Mesenchymal stem cell (in vitro differentiated cells and primary cell): ENCODE measurements around the gene RCAN2.

ENCODE experiments used
- DNase-seq: peaks from one replicate; pipeline ENCODE4 v3.0.0-alpha.2; 2013
- H2AFZ ChIP-seq: one replicate; pipeline ENCODE4 v1.6.1; 2013; ENCODE audit warnings: low read depth, mild to moderate bottlenecking, control low read depth, inconsistent platforms, low read length, moderate library complexity
- H2AK5ac ChIP-seq: 2 replicates; pipeline ENCODE4 v1.6.1; 2013; ENCODE audit warnings: low read length, moderate library complexity, mild to moderate bottlenecking, inconsistent platforms; ENCODE audit not compliant: severe bottlenecking
- H2BK120ac ChIP-seq: one replicate; pipeline ENCODE4 v1.6.1; 2013; ENCODE audit warnings: low read depth, mild to moderate bottlenecking, inconsistent platforms, low read length, moderate library complexity
- H2BK12ac ChIP-seq, 2 experiments: one replicate each; pipeline ENCODE4 v1.6.1; 2013; ENCODE audit warnings: inconsistent platforms in 2 of 2, low read length in 2 of 2, mild to moderate bottlenecking in 2 of 2, moderate library complexity in 2 of 2, control low read depth in 1 of 2
- H2BK15ac ChIP-seq: one replicate; pipeline ENCODE4 v1.6.1; 2013; ENCODE audit warnings: mild to moderate bottlenecking, low read depth, inconsistent platforms; ENCODE audit not compliant: poor library complexity, severe bottlenecking
- H2BK5ac ChIP-seq: 2 replicates; pipeline ENCODE4 v1.6.1; 2013; ENCODE audit warnings: low read depth, mild to moderate bottlenecking, low read length, control low read depth, inconsistent platforms; ENCODE audit not compliant: poor library complexity, severe bottlenecking
- H3K14ac ChIP-seq, 2 experiments: one replicate each; pipeline ENCODE4 v1.6.1; 2013; ENCODE audit warnings: inconsistent platforms in 2 of 2, low read length in 2 of 2, control low read depth in 1 of 2, mild to moderate bottlenecking in 1 of 2, moderate library complexity in 1 of 2
- H3K18ac ChIP-seq, 2 experiments: one replicate each; pipeline ENCODE4 v1.6.1; 2013; ENCODE audit warnings: inconsistent platforms in 2 of 2, low read length in 2 of 2, control low read depth in 1 of 2, low read depth in 1 of 2, mild to moderate bottlenecking in 1 of 2
- H3K23ac ChIP-seq, 2 experiments: one replicate each; pipeline ENCODE4 v1.6.1; 2013; ENCODE audit warnings: inconsistent platforms in 2 of 2, low read length in 2 of 2, mild to moderate bottlenecking in 2 of 2, moderate library complexity in 2 of 2, control low read depth in 1 of 2
- H3K27ac ChIP-seq: 2 replicates; pipeline ENCODE4 v1.5.1; 2013; ENCODE audit warnings: mild to moderate bottlenecking, moderate library complexity, low read length, control low read depth, inconsistent platforms; ENCODE audit not compliant: poor library complexity, severe bottlenecking
- H3K27me3 ChIP-seq, 2 experiments: 2 replicates each; pipeline versions ENCODE4 v1.6.1 to v1.7.0; 2013; ENCODE audit warnings: low read length in 2 of 2, mild to moderate bottlenecking in 2 of 2, moderate library complexity in 2 of 2, control low read depth in 1 of 2, inconsistent platforms in 1 of 2; ENCODE audit not compliant: control insufficient read depth in 1 of 2, insufficient read depth in 1 of 2
- H3K36me3 ChIP-seq, 2 experiments: 2 replicates each; pipeline versions ENCODE4 v1.6.1 to v1.7.0; 2013; ENCODE audit warnings: low read length in 2 of 2, control low read depth in 1 of 2, inconsistent platforms in 1 of 2, low read depth in 1 of 2, mild to moderate bottlenecking in 1 of 2; ENCODE audit not compliant: insufficient read depth in 2 of 2, control insufficient read depth in 1 of 2
- H3K4ac ChIP-seq, 2 experiments: one replicate each; pipeline ENCODE4 v1.6.1; 2013; ENCODE audit warnings: inconsistent platforms in 2 of 2, low read length in 2 of 2, mild to moderate bottlenecking in 2 of 2, moderate library complexity in 2 of 2, control low read depth in 1 of 2, low read depth in 1 of 2
- H3K4me1 ChIP-seq: 2 replicates; pipeline ENCODE4 v1.6.1; 2013; ENCODE audit warnings: low read depth, low read length, control low read depth; ENCODE audit not compliant: control insufficient read depth, insufficient read depth
- H3K4me2 ChIP-seq: 2 replicates; pipeline ENCODE4 v1.6.1; 2013; ENCODE audit warnings: low read length, mild to moderate bottlenecking, inconsistent platforms; ENCODE audit not compliant: poor library complexity, severe bottlenecking
- H3K4me3 ChIP-seq, 2 experiments: 2 replicates each; pipeline versions ENCODE4 v1.5.1 to v1.7.0; 2013; ENCODE audit warnings: low read length in 2 of 2, mild to moderate bottlenecking in 2 of 2, control low read depth in 1 of 2, low read depth in 1 of 2; ENCODE audit not compliant: insufficient read depth in 1 of 2
- H3K79me1 ChIP-seq: replicated peaks from 2 replicates; pipeline ENCODE4 v1.6.1; 2013; ENCODE audit warnings: mild to moderate bottlenecking, control low read depth, low read length, inconsistent platforms; ENCODE audit not compliant: poor library complexity, severe bottlenecking
- H3K9ac ChIP-seq: 2 replicates; pipeline ENCODE4 v1.7.0; 2013; ENCODE audit warnings: mild to moderate bottlenecking, low read length, moderate library complexity
- H3K9me3 ChIP-seq: 2 replicates; pipeline ENCODE4 v1.7.0; 2013; ENCODE audit warnings: mild to moderate bottlenecking, low read length; ENCODE audit not compliant: control insufficient read depth
- H4K8ac ChIP-seq: one replicate; pipeline ENCODE4 v1.6.1; 2013; ENCODE audit warnings: inconsistent platforms, mild to moderate bottlenecking, low read length, moderate library complexity
- H4K91ac ChIP-seq: one replicate; pipeline ENCODE4 v1.6.1; 2013; ENCODE audit warnings: mild to moderate bottlenecking, low read length, inconsistent platforms
- WGBS: methylation state at CpG from one replicate; pipeline ENCODE4 v1.1.7; 2013; ENCODE audit warnings: mixed read lengths; 5-methylcytosine and 5-hydroxymethylcytosine counted together

RCAN2 gene

DNA sequence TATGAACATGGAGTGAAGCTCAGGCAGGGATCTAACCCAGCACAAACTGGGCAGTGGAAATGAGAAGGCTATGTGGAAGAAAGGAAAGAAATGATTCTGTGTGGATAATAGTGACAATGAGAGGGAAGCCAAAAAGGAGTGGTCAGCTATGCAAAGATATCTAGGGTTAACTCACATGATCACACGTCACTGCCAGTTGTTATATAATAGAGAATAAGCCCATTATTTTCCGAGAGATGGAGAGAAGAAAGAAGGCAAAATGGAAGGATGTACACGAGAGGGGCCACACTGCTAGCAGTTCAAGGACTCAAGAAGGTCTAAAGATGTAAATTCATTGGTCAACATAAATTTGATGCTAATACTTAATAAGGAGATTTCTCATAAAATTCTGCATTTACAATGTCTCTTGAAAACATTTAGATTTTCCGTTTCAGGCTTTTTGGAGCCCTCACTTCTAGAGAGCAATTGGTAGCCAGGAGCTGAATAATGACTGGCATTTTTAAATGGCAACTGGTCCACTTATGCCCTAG is 18.8 kb upstream of the RCAN2 start:
- H2BK15ac ChIP-seq, result no peak overlapping the region
- H3K4me2 ChIP-seq, result no peak overlapping the region
- H3K79me1 ChIP-seq, result no peaks in the 10 kb centered on the region
- WGBS, result 85% methylated on average over 4 of the region's 4 CpGs
- no peak overlapping the region for H3K14ac ChIP-seq
- H3K18ac ChIP-seq, result no peak overlapping the region
- DNase-seq, result no peak
- no peaks in the 10 kb centered on the region for H3K27me3 ChIP-seq
- H2BK12ac ChIP-seq, result no peak overlapping the region
- no peak overlapping the region for H2AFZ ChIP-seq
- H3K4ac ChIP-seq, result no peak overlapping the region
- H2BK5ac ChIP-seq, result no peak overlapping the region
- no peak overlapping the region for H4K91ac ChIP-seq
- no peak overlapping the region for H2BK120ac ChIP-seq
- peaks cover 8% of the 10 kb centered on the region for H3K4me1 ChIP-seq
- H3K27ac ChIP-seq, result no peak overlapping the region
- H3K9ac ChIP-seq, result no peak overlapping the region
- H3K36me3 ChIP-seq, result no peaks in the 10 kb centered on the region
- H4K8ac ChIP-seq, result no peak overlapping the region
- H3K4me3 ChIP-seq, result no peak overlapping the region
- H2AK5ac ChIP-seq, result peak overlapping the region; percentile 58
- no peaks in the 10 kb centered on the region for H3K9me3 ChIP-seq
- no peak overlapping the region for H3K23ac ChIP-seq

GRCh38 chr6:46509063-46509462 is 17.8 kb upstream of the RCAN2 start:
- DNase-seq, result no peak
- Histone ChIP-seq H3K9me3 (no peaks in the 10 kb centered on the region), H2BK12ac (no peak overlapping the region), H2BK120ac (no peak overlapping the region), H3K79me1 (no peaks in the 10 kb centered on the region), H2AK5ac (no peak overlapping the region), H3K18ac (no peak overlapping the region), H3K4ac (no peak overlapping the region), H3K14ac (no peak overlapping the region), H3K9ac (no peak overlapping the region), H3K4me2 (no peak overlapping the region), H3K27ac (no peak overlapping the region), H3K27me3 (no peaks in the 10 kb centered on the region), H4K8ac (no peak overlapping the region), H3K4me1 (peaks cover 8% of the 10 kb centered on the region), H2BK15ac (no peak overlapping the region), H2BK5ac (no peak overlapping the region), H2AFZ (no peak overlapping the region), H3K36me3 (no peaks in the 10 kb centered on the region), H3K23ac (no peak overlapping the region), H3K4me3 (no peak overlapping the region), H4K91ac (no peak overlapping the region)
- 84% methylated on average over 3 of the region's 4 CpGs for WGBS

DNA sequence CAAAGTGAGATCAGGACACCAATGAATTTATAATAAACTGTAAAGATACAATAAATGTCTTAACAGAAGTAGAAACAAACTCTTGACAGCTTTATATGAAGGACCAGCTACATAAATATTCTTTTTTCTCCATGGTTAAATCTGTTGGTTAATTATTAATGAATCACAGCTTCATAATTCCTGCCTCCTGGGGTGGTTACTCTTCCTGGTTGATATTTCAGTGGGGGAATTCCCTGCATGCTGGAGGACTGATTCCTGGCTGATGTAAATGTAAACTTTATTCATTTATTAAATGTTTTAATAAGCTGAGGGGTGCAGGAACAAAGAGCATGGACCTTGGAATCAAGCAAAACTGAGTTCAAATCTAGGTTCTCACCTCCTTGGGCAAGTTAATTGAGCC is 16.2 kb upstream of the RCAN2 start:
- no peak overlapping the region for H3K4me3 ChIP-seq
- H2BK12ac ChIP-seq, result no peak overlapping the region
- H4K91ac ChIP-seq, result no peak overlapping the region
- H3K27me3 ChIP-seq, result no peaks in the 10 kb centered on the region
- no peaks in the 10 kb centered on the region for H3K36me3 ChIP-seq
- H3K4me1 ChIP-seq, result peaks cover 10% of the 10 kb centered on the region
- no peak overlapping the region for H4K8ac ChIP-seq
- no peak overlapping the region for H2AK5ac ChIP-seq
- H3K4ac ChIP-seq, result no peak overlapping the region
- H3K14ac ChIP-seq, result no peak overlapping the region
- H2AFZ ChIP-seq, result no peak overlapping the region
- H3K9me3 ChIP-seq, result no peaks in the 10 kb centered on the region
- no peak overlapping the region for H3K4me2 ChIP-seq
- H2BK120ac ChIP-seq, result no peak overlapping the region
- no peak for DNase-seq
- no peak overlapping the region for H2BK5ac ChIP-seq
- H3K23ac ChIP-seq, result no peak overlapping the region
- no peaks in the 10 kb centered on the region for H3K79me1 ChIP-seq
- H3K9ac ChIP-seq, result no peak overlapping the region
- H3K18ac ChIP-seq, result no peak overlapping the region
- no peak overlapping the region for H2BK15ac ChIP-seq
- no peak overlapping the region for H3K27ac ChIP-seq

DNA sequence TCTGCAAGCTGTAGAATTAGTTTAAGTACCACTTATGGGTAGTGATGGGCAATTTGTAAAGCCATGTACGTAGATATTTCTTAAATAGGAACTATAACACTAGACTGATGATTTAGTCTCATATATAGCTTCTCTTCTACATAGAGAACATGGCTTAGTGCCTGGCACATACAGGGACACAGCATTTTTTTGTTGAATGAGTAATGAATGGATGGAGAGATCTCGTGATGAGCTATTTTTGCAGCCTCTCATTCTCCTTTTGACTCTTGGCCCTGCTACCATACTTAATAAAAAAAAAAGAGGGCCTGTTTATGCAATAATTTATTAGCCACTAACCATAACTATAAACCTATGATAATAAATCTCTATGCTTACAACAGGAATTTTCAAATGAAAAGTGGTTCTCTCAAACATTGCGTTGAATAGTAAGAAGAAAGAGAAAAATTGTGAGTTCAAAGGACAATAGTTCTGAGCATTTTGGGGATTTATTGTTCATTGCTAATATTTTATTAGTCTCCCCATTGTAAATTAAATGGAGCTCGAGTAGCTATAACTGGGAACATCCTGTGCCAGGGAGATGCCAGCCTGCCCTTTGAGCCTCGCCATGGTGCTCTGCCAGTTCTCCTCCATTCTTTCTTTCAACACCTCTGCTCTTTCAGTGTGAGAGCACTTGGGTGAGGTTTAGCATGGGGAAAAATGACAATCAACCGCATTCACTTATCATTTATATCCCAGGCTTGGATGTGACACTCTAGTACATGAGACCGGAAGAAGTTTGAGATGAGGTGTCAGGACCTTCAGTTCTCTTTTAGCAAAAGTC is 14.7 kb upstream of the RCAN2 start:
- H3K23ac ChIP-seq, result no peak overlapping the region
- no peak overlapping the region for H4K8ac ChIP-seq
- DNase-seq, result no peak
- no peak overlapping the region for H2BK120ac ChIP-seq
- no peak overlapping the region for H3K4me3 ChIP-seq
- H2AK5ac ChIP-seq, result no peak overlapping the region
- no peaks in the 10 kb centered on the region for H3K79me1 ChIP-seq
- H2BK15ac ChIP-seq, result no peak overlapping the region
- H3K14ac ChIP-seq, result no peak overlapping the region
- no peaks in the 10 kb centered on the region for H3K9me3 ChIP-seq
- H2BK5ac ChIP-seq, result no peak overlapping the region
- H3K4me1 ChIP-seq, result peaks cover 7% of the 10 kb centered on the region
- H3K4me2 ChIP-seq, result no peak overlapping the region
- 60% methylated on average over 3 of the region's 7 CpGs for WGBS
- H2AFZ ChIP-seq, result no peak overlapping the region
- no peak overlapping the region for H2BK12ac ChIP-seq
- H3K27ac ChIP-seq, result no peak overlapping the region
- H3K18ac ChIP-seq, result no peak overlapping the region
- no peaks in the 10 kb centered on the region for H3K27me3 ChIP-seq
- H3K9ac ChIP-seq, result no peak overlapping the region
- H3K4ac ChIP-seq, result no peak overlapping the region
- H3K36me3 ChIP-seq, result no peaks in the 10 kb centered on the region
- H4K91ac ChIP-seq, result no peak overlapping the region
